ENCODE results near the gene SLC25A14. TPM values are rescaled to one million over a fixed set of nuclear protein-coding genes. Genes with fewer than 3 reads are reported as not detected.

SLC25A14 gene
- total RNA-seq, 2 experiments from 2014 or later: 12.2 to 13.0 TPM

GRCh38 chrX:130296743-130297142, 43.0 kb upstream of the SLC25A14 start:
- no peaks in the 10 kb centered on the region for H3K36me3 ChIP-seq (ENCODE audit: insufficient read depth, low read length)
- Mint-ChIP-seq H3K4me3 (no peak overlapping the region), H3K9me3 (no peaks in the 10 kb centered on the region), H3K4me1 (ENCODE audit: low read depth) (no peaks in the 10 kb centered on the region), H3K36me3 (ENCODE audit: low read depth) (no peaks in the 10 kb centered on the region), H3K27ac (no peak overlapping the region), H3K27me3 (no peaks in the 10 kb centered on the region)
- no peaks in the 10 kb centered on the region for H3K9me3 ChIP-seq (ENCODE audit: control insufficient read depth in 1 of 2, insufficient read depth in 1 of 2, low read length in 2 of 2)
- no peak for DNase-seq
- H3K4me3 ChIP-seq (ENCODE audit: low read length): no peak overlapping the region
- intact Hi-C loops (cut with DNase I, micrococcal nuclease): no loop called here
- no peak overlapping the region for H3K27ac ChIP-seq (ENCODE audit: low read depth in 1 of 2, low read length in 2 of 2)
- TF ChIP-seq CTCF (IDR thresholded peaks at IDR 0.05): no peak
- no peaks in the 10 kb centered on the region for H3K4me1 ChIP-seq (ENCODE audit: insufficient read depth, low read length)
- CTCF ChIA-PET: no interaction called here
- ATAC-seq (ENCODE audit: poor library complexity): no peak
- POLR2A ChIA-PET: no interaction called here
- H3K27me3 ChIP-seq (ENCODE audit: control insufficient read depth in 1 of 2, insufficient read depth in 2 of 2, low read length in 2 of 2): no peaks in the 10 kb centered on the region

- TF ChIP-seq CTCF (IDR thresholded peaks at IDR 0.05): no peak
- DNase-seq (no peak), ATAC-seq (ENCODE audit: poor library complexity) (no peak)
- no peaks in the 10 kb centered on the region for H3K27me3 Mint-ChIP-seq
- no peak overlapping the region for H3K27ac Mint-ChIP-seq
- no peaks in the 10 kb centered on the region for H3K9me3 Mint-ChIP-seq
- no peak overlapping the region for H3K4me3 ChIP-seq (ENCODE audit: low read length)
- H3K9me3 ChIP-seq (ENCODE audit: control insufficient read depth in 1 of 2, insufficient read depth in 1 of 2, low read length in 2 of 2): no peaks in the 10 kb centered on the region
- H3K4me3 Mint-ChIP-seq: no peak overlapping the region
- H3K4me1 Mint-ChIP-seq (ENCODE audit: low read depth): no peaks in the 10 kb centered on the region
- H3K4me1 ChIP-seq (ENCODE audit: insufficient read depth, low read length): no peaks in the 10 kb centered on the region
- no peaks in the 10 kb centered on the region for H3K27me3 ChIP-seq (ENCODE audit: control insufficient read depth in 1 of 2, insufficient read depth in 2 of 2, low read length in 2 of 2)
- H3K36me3 Mint-ChIP-seq (ENCODE audit: low read depth): no peaks in the 10 kb centered on the region
- POLR2A ChIA-PET: no interaction called here
- CTCF ChIA-PET: no interaction called here
- no peaks in the 10 kb centered on the region for H3K36me3 ChIP-seq (ENCODE audit: insufficient read depth, low read length)
- H3K27ac ChIP-seq (ENCODE audit: low read depth in 1 of 2, low read length in 2 of 2): no peak overlapping the region
- intact Hi-C loops (cut with DNase I, micrococcal nuclease): no loop called here
Measured at GRCh38 chrX:130299279-130300009, 40.3 kb upstream of the SLC25A14 start.

GRCh38 chrX:130300010-130300282, 39.8 kb upstream of the SLC25A14 start:
- ATAC-seq (ENCODE audit: poor library complexity): no peak
- H3K4me1 ChIP-seq (ENCODE audit: insufficient read depth, low read length): no peaks in the 10 kb centered on the region
- no peaks in the 10 kb centered on the region for H3K4me1 Mint-ChIP-seq (ENCODE audit: low read depth)
- CTCF ChIA-PET: no interaction called here
- H3K4me3 ChIP-seq (ENCODE audit: low read length): no peak overlapping the region
- intact Hi-C loops (cut with DNase I, micrococcal nuclease): no loop called here
- no peaks in the 10 kb centered on the region for H3K36me3 Mint-ChIP-seq (ENCODE audit: low read depth)
- no peaks in the 10 kb centered on the region for H3K27me3 Mint-ChIP-seq
- TF ChIP-seq CTCF (IDR thresholded peaks at IDR 0.05): no peak
- H3K27me3 ChIP-seq (ENCODE audit: control insufficient read depth in 1 of 2, insufficient read depth in 2 of 2, low read length in 2 of 2): no peaks in the 10 kb centered on the region
- DNase-seq: no peak
- H3K36me3 ChIP-seq (ENCODE audit: insufficient read depth, low read length): no peaks in the 10 kb centered on the region
- no peak overlapping the region for H3K27ac ChIP-seq (ENCODE audit: low read depth in 1 of 2, low read length in 2 of 2)
- H3K27ac Mint-ChIP-seq: no peak overlapping the region
- no peaks in the 10 kb centered on the region for H3K9me3 Mint-ChIP-seq
- H3K4me3 Mint-ChIP-seq: no peak overlapping the region
- POLR2A ChIA-PET: no interaction called here
- H3K9me3 ChIP-seq (ENCODE audit: control insufficient read depth in 1 of 2, insufficient read depth in 1 of 2, low read length in 2 of 2): no peaks in the 10 kb centered on the region
